NCI-H1417 (cell line): ENCODE results near the gene OR5A1.

Experiments used
- DNase-seq, 3 experiments: peaks; one replicate each; lab custom pipeline; 2025; lab: John Stamatoyannopoulos, UW

Gene OR5A1

GRCh38 chr11:59479906-59480305 is 43.6 kb downstream of the OR5A1 start:
- DNase-seq = no peak

DNA sequence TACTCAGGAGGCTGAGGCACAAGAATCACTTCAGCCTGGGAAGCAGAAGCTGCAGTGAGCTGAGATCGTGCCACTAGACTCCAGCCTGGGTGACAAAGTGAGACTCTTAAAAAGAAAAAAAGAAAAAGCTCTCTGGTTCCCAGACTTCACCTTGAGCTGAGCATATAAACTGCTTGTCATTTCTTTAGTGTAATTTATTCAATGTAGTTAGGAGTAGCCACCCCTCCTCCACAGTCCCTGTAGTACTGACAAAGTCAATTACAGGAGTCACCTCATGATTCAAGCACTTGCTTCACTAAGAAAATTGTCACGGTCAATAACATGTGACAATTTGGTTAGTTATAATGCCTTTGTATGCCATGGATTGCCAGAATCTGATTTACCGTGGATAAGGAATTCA is 44.1 kb downstream of the OR5A1 start:
- no peak for DNase-seq
